OCI-LY1 (cell line): Measurements from ENCODE around the gene MBD6.

Experiments used
- H2AFZ ChIP-seq: fragments of 200-600 bp; sonication (generic), shearing (Covaris generic); 2 replicates; pipeline ENCODE4 v1.6.0; 2014; ENCODE audit warnings: antibody characterized with exemption, mild to moderate bottlenecking, low read length
- H3F3A ChIP-seq: fragments of 200-600 bp; sonication (generic), shearing (Covaris generic); 2 replicates; pipeline ENCODE4 v1.6.0; 2014; ENCODE audit warnings: mild to moderate bottlenecking, antibody characterized with exemption, low read length, moderate library complexity; ENCODE audit not compliant: insufficient read depth
- H3K27ac ChIP-seq: fragments of 200-600 bp; sonication (generic); 2 replicates; pipeline ENCODE4 v1.5.1; 2014; ENCODE audit warnings: low read length, mixed run types, mild to moderate bottlenecking, low read depth; ENCODE audit not compliant: poor library complexity, severe bottlenecking
- H3K27me3 ChIP-seq: fragments of 200-600 bp; sonication (generic); 2 replicates; pipeline ENCODE4 v1.6.0; 2014; ENCODE audit warnings: antibody characterized with exemption, mild to moderate bottlenecking, low read length, moderate library complexity; ENCODE audit not compliant: insufficient read depth
- H3K36me3 ChIP-seq: fragments of 200-600 bp; sonication (generic); 2 replicates; pipeline ENCODE4 v1.6.1; 2014; ENCODE audit warnings: mild to moderate bottlenecking, antibody characterized with exemption, low read length, moderate library complexity, mixed read lengths; ENCODE audit not compliant: insufficient read depth
- H3K4me1 ChIP-seq: fragments of 200-600 bp; sonication (generic); 2 replicates; pipeline ENCODE4 v1.5.1; 2014; ENCODE audit warnings: mild to moderate bottlenecking, low read length, moderate library complexity; ENCODE audit not compliant: insufficient read depth, severe bottlenecking
- H3K4me2 ChIP-seq: fragments of 200-600 bp; sonication (generic), shearing (Covaris generic); 2 replicates; pipeline ENCODE4 v1.6.1; 2014; ENCODE audit warnings: low read length
- H3K4me3 ChIP-seq: fragments of 200-600 bp; sonication (generic); 2 replicates; pipeline ENCODE4 v1.5.1; 2014; ENCODE audit warnings: low read length, low read depth, mild to moderate bottlenecking, mixed read lengths; ENCODE audit not compliant: poor library complexity, severe bottlenecking
- H3K79me2 ChIP-seq: fragments of 200-600 bp; shearing (Covaris generic); 2 replicates; pipeline ENCODE4 v1.6.1; 2016; ENCODE audit warnings: mixed run types, low read length, mixed read lengths; ENCODE audit not compliant: insufficient read depth
- H3K9ac ChIP-seq: fragments of 200-600 bp; sonication (generic), shearing (Covaris generic); 2 replicates; pipeline ENCODE4 v1.6.1; 2014; ENCODE audit warnings: mild to moderate bottlenecking, low read length, mixed read lengths
- H3K9me2 ChIP-seq: fragments of 200-600 bp; sonication (generic), shearing (Covaris generic); 2 replicates; pipeline ENCODE4 v1.6.1; 2014; ENCODE audit warnings: low read depth, mild to moderate bottlenecking, low read length, mixed read lengths
- H3K9me3 ChIP-seq: fragments of 200-600 bp; shearing (Covaris generic); 2 replicates; pipeline ENCODE4 v1.6.1; 2014; ENCODE audit warnings: low read length, mixed read lengths
- H4K20me1 ChIP-seq: fragments of 200-600 bp; sonication (generic), shearing (Covaris generic); 2 replicates; pipeline ENCODE4 v1.6.0; 2016; ENCODE audit warnings: mild to moderate bottlenecking, low read length; ENCODE audit not compliant: insufficient read depth
- CTCF ChIP-seq: fragments of 200-600 bp; sonication (generic), shearing (Covaris generic); IDR thresholded peaks from 2 replicates; pipeline ENCODE4 v1.5.1; 2017; ENCODE audit warnings: mild to moderate bottlenecking, antibody characterized with exemption, low read length, moderate library complexity, mixed read lengths
- EZH2 ChIP-seq: fragments of 200-600 bp; sonication (generic), shearing (Covaris generic); IDR thresholded peaks from 2 replicates; pipeline ENCODE4 v1.8.0; 2017; ENCODE audit warnings: borderline replicate concordance, mixed run types, mild to moderate bottlenecking, antibody characterized with exemption, low read length, moderate library complexity, mixed read lengths

MBD6 gene

GRCh38 chr12:57552306-57552651 lies 29.7 kb downstream of the MBD6 start:
- H3K9me2 ChIP-seq = no peaks in the 10 kb centered on the region
- H3K4me2 ChIP-seq = no peak overlapping the region
- no peak overlapping the region for H3K9ac ChIP-seq
- no peaks in the 10 kb centered on the region for H3F3A ChIP-seq
- H3K79me2 ChIP-seq = no peaks in the 10 kb centered on the region
- no peak overlapping the region for H2AFZ ChIP-seq
- no peak overlapping the region for H3K27ac ChIP-seq
- peaks cover 23% of the 10 kb centered on the region for H3K4me1 ChIP-seq
- no peaks in the 10 kb centered on the region for H3K27me3 ChIP-seq
- H3K9me3 ChIP-seq = no peaks in the 10 kb centered on the region
- no peaks in the 10 kb centered on the region for H4K20me1 ChIP-seq
- H3K36me3 ChIP-seq = no peaks in the 10 kb centered on the region
- H3K4me3 ChIP-seq = no peak overlapping the region
- TF ChIP-seq EZH2 = no peak
- no peak for TF ChIP-seq CTCF

GRCh38 chr12:57552835-57553313 lies 30.2 kb downstream of the MBD6 start:
- TF ChIP-seq CTCF (no peak), EZH2 (no peak)
- Histone ChIP-seq H3K79me2 (no peaks in the 10 kb centered on the region), H3K27ac (no peak overlapping the region), H3K9ac (no peak overlapping the region), H3K4me2 (no peak overlapping the region), H3F3A (no peaks in the 10 kb centered on the region), H3K4me1 (peaks cover 18% of the 10 kb centered on the region), H3K27me3 (no peaks in the 10 kb centered on the region), H4K20me1 (no peaks in the 10 kb centered on the region), H3K9me2 (no peaks in the 10 kb centered on the region), H3K9me3 (no peaks in the 10 kb centered on the region), H3K4me3 (no peak overlapping the region), H3K36me3 (no peaks in the 10 kb centered on the region), H2AFZ (no peak overlapping the region)

GRCh38 chr12:57553343-57554202 lies 30.9 kb downstream of the MBD6 start:
- no peaks in the 10 kb centered on the region for H3K9me3 ChIP-seq
- H3K79me2 ChIP-seq = no peaks in the 10 kb centered on the region
- no peaks in the 10 kb centered on the region for H3K36me3 ChIP-seq
- H4K20me1 ChIP-seq = no peaks in the 10 kb centered on the region
- H3K9me2 ChIP-seq = no peaks in the 10 kb centered on the region
- no peaks in the 10 kb centered on the region for H3K27me3 ChIP-seq
- H3K27ac ChIP-seq = no peak overlapping the region
- no peak overlapping the region for H2AFZ ChIP-seq
- no peak for TF ChIP-seq CTCF
- TF ChIP-seq EZH2 = no peak
- H3F3A ChIP-seq = no peaks in the 10 kb centered on the region
- H3K4me2 ChIP-seq = no peak overlapping the region
- no peak overlapping the region for H3K9ac ChIP-seq
- no peak overlapping the region for H3K4me3 ChIP-seq
- peaks cover 18% of the 10 kb centered on the region for H3K4me1 ChIP-seq
